H1 (cell line): ENCODE data around the gene CACNA1F. TPM values are rescaled to one million over a fixed set of nuclear protein-coding genes. Genes with fewer than 3 reads are reported as not detected.

Experiments used
- CTCF ChIA-PET: fragments of 300-600 bp; sonication (Branson Sonifier 250); formaldehyde crosslinking; loops from one replicate; lab custom pipeline; 2021; ENCODE audit not compliant: partially characterized antibody; lab: Charles Lee
- POLR2A ChIA-PET: fragments of 300-600 bp; sonication (Branson Sonifier 250); formaldehyde crosslinking; loops from one replicate; lab custom pipeline; 2021; ENCODE audit warnings: inconsistent platforms; ENCODE audit not compliant: partially characterized antibody; lab: Charles Lee
- DNase-seq, 2 experiments: peaks; one replicate each; pipeline versions ENCODE4 v3.0.0 to v3.0.0-alpha.2; 2010 to 2022; ENCODE audit warnings: low spot score in 2 of 2, low read depth in 1 of 2, mixed read lengths in 1 of 2
- FAIRE-seq: peaks from 2 replicates; lab custom pipeline; 2011; peaks lifted over from hg19 to GRCh38; lab: Jason Lieb, UNC
- H2AFZ ChIP-seq: 2 replicates; pipeline ENCODE4 v1.8.1; 2012; ENCODE audit warnings: low read length, inconsistent platforms
- H2AK5ac ChIP-seq: 2 replicates; pipeline ENCODE4 v1.6.1; 2013; ENCODE audit warnings: low read depth, low read length
- H2BK120ac ChIP-seq: replicated peaks from 2 replicates; pipeline ENCODE3; 2013; ENCODE audit warnings: low read depth, low read length, inconsistent platforms
- H2BK12ac ChIP-seq: 2 replicates; pipeline ENCODE4 v1.6.1; 2013; ENCODE audit warnings: low read depth, low read length
- H2BK15ac ChIP-seq: 2 replicates; pipeline ENCODE4 v1.6.1; 2013; ENCODE audit warnings: low read length
- H2BK20ac ChIP-seq: 2 replicates; pipeline ENCODE4 v1.6.1; 2013; ENCODE audit warnings: low read length
- H2BK5ac ChIP-seq: 2 replicates; pipeline ENCODE4 v1.6.1; 2013; ENCODE audit warnings: low read depth, low read length
- H3K14ac ChIP-seq: 2 replicates; pipeline ENCODE4 v1.6.1; 2013; ENCODE audit warnings: inconsistent platforms; ENCODE audit not compliant: insufficient read length
- H3K18ac ChIP-seq: 2 replicates; pipeline ENCODE4 v1.6.1; 2013; ENCODE audit warnings: low read length; ENCODE audit errors: extremely low read depth
- H3K23ac ChIP-seq: 2 replicates; pipeline ENCODE4 v1.6.1; 2013; ENCODE audit warnings: inconsistent platforms; ENCODE audit not compliant: insufficient read length
- H3K23me2 ChIP-seq: 2 replicates; pipeline ENCODE4 v1.6.1; 2013; ENCODE audit warnings: low read depth, low read length
- H3K27ac ChIP-seq: 2 replicates; pipeline ENCODE4 v1.6.1; 2011; ENCODE audit warnings: low read depth, low read length, inconsistent platforms
- H3K27me3 ChIP-seq, 4 experiments: replicated peaks in 1 of 4; 1 replicate in 1 of 4; 2 replicates in 3 of 4; pipeline versions ENCODE4 v1.6.1 to v1.8.1; 2011 to 2013; ENCODE audit warnings: low read length in 3 of 4, mild to moderate bottlenecking in 3 of 4, inconsistent platforms in 2 of 4, mixed read lengths in 2 of 4, moderate library complexity in 1 of 4; ENCODE audit not compliant: control insufficient read depth in 3 of 4, insufficient read depth in 3 of 4; ENCODE audit errors: extremely low read depth in 1 of 4
- H3K36me3 ChIP-seq, 4 experiments: 2 replicates each; pipeline versions ENCODE4 v1.6.1 to v1.8.1; 2011 to 2013; ENCODE audit warnings: mild to moderate bottlenecking in 4 of 4, low read length in 3 of 4, moderate library complexity in 2 of 4, control low read depth in 1 of 4, inconsistent platforms in 1 of 4; ENCODE audit not compliant: insufficient read depth in 4 of 4, control insufficient read depth in 2 of 4
- H3K4ac ChIP-seq: replicated peaks from 2 replicates; pipeline ENCODE3; 2013; ENCODE audit warnings: low read length, low read depth, mixed read lengths, inconsistent platforms; ENCODE audit not compliant: insufficient read length
- H3K4me1 ChIP-seq, 4 experiments: replicated peaks in 1 of 4; 1 replicate in 1 of 4; 2 replicates in 3 of 4; pipeline versions ENCODE4 v1.6.1 to v1.8.1; 2011 to 2013; ENCODE audit warnings: low read length in 3 of 4, inconsistent platforms in 2 of 4, mixed read lengths in 1 of 4; ENCODE audit not compliant: insufficient read depth in 4 of 4, control insufficient read depth in 3 of 4
- H3K4me2 ChIP-seq, 2 experiments: 2 replicates each; pipeline versions ENCODE4 v1.6.1 to v1.8.1; 2011 to 2013; ENCODE audit warnings: low read depth in 2 of 2, low read length in 2 of 2, control low read depth in 1 of 2, inconsistent platforms in 1 of 2, mild to moderate bottlenecking in 1 of 2; ENCODE audit not compliant: insufficient read depth in 1 of 2
- H3K4me3 ChIP-seq, 4 experiments: fragments of 200-600, 300-600 bp in 1 of 4; sonication (generic), shearing (Covaris generic), sonication (Bioruptor Twin) in 1 of 4; 2 replicates each; pipeline versions ENCODE4 v1.5.1 to v1.8.1; 2011 to 2016; ENCODE audit warnings: low read length in 4 of 4, low read depth in 3 of 4, control low read depth in 2 of 4, inconsistent platforms in 2 of 4, mild to moderate bottlenecking in 2 of 4, mixed read lengths in 1 of 4, moderate library complexity in 1 of 4; ENCODE audit not compliant: insufficient read depth in 2 of 4; ENCODE audit errors: extremely low read depth in 1 of 4
- H3K56ac ChIP-seq: replicated peaks from 2 replicates; pipeline ENCODE3; 2013; ENCODE audit warnings: low read depth, mild to moderate bottlenecking, mixed read lengths, low read length, inconsistent platforms; ENCODE audit not compliant: insufficient read length
- H3K79me1 ChIP-seq: 2 replicates; pipeline ENCODE4 v1.6.1; 2013; ENCODE audit warnings: low read depth, low read length, control low read depth
- H3K79me2 ChIP-seq, 2 experiments: 2 replicates each; pipeline versions ENCODE4 v1.6.1 to v1.8.1; 2012 to 2013; ENCODE audit warnings: low read length in 2 of 2, mild to moderate bottlenecking in 2 of 2, inconsistent platforms in 1 of 2; ENCODE audit not compliant: insufficient read depth in 2 of 2, control insufficient read depth in 1 of 2
- H3K9ac ChIP-seq, 4 experiments: replicated peaks in 1 of 4; 1 replicate in 1 of 4; 2 replicates in 3 of 4; pipeline versions ENCODE4 v1.6.1 to v1.8.1; 2011 to 2013; ENCODE audit warnings: low read depth in 3 of 4, low read length in 3 of 4, control low read depth in 2 of 4, mild to moderate bottlenecking in 2 of 4, moderate library complexity in 2 of 4, inconsistent platforms in 1 of 4; ENCODE audit errors: extremely low read depth in 1 of 4
- H3K9me3 ChIP-seq, 2 experiments: 2 replicates each; pipeline versions ENCODE4 v1.6.1 to v1.8.1; 2012 to 2013; ENCODE audit warnings: mild to moderate bottlenecking in 2 of 2, moderate library complexity in 2 of 2, control low read depth in 1 of 2, inconsistent platforms in 1 of 2, low read depth in 1 of 2, low read length in 1 of 2, mixed read lengths in 1 of 2; ENCODE audit not compliant: insufficient read depth in 2 of 2
- H4K20me1 ChIP-seq, 2 experiments: replicated peaks in 1 of 2; 2 replicates each; pipeline versions ENCODE3 to v1.8.1; 2011 to 2013; ENCODE audit warnings: inconsistent platforms in 2 of 2, low read length in 2 of 2, mild to moderate bottlenecking in 1 of 2; ENCODE audit not compliant: insufficient read depth in 2 of 2, control insufficient read depth in 1 of 2
- H4K5ac ChIP-seq: 2 replicates; pipeline ENCODE4 v1.6.1; 2013; ENCODE audit warnings: low read length, low read depth, mixed read lengths, inconsistent platforms; ENCODE audit not compliant: insufficient read length
- H4K8ac ChIP-seq: 2 replicates; pipeline ENCODE4 v1.8.0; 2013; ENCODE audit warnings: mild to moderate bottlenecking, moderate library complexity, low read length, inconsistent platforms; ENCODE audit not compliant: insufficient read depth; ENCODE audit errors: extremely low read depth
- H4K91ac ChIP-seq: replicated peaks from 2 replicates; pipeline ENCODE3; 2013; ENCODE audit warnings: low read length, mixed read lengths, inconsistent platforms; ENCODE audit not compliant: insufficient read length
- ATF3 ChIP-seq: IDR thresholded peaks from 2 replicates; pipeline ENCODE4 v1.6.1; 2011; ENCODE audit warnings: low read depth, mild to moderate bottlenecking, low read length; ENCODE audit not compliant: insufficient read depth
- CEBPB ChIP-seq: IDR thresholded peaks from 2 replicates; pipeline ENCODE4 v1.6.1; 2012; ENCODE audit warnings: low read depth, low read length
- CHD1 ChIP-seq: IDR thresholded peaks from 2 replicates; pipeline ENCODE4 v1.6.1; 2012; ENCODE audit warnings: low read depth, low read length, improper control_type of control experiment
- CREB1 ChIP-seq: IDR thresholded peaks from 2 replicates; pipeline ENCODE4 v1.6.1; 2012; ENCODE audit warnings: inconsistent platforms
- E2F6 ChIP-seq: IDR thresholded peaks from 2 replicates; pipeline ENCODE4 v1.6.1; 2012; ENCODE audit warnings: inconsistent platforms
- EP300 ChIP-seq, 2 experiments: IDR thresholded peaks; 1 replicate in 1 of 2; 2 replicates in 1 of 2; pipeline ENCODE4 v1.6.1; 2011 to 2012; ENCODE audit warnings: low read depth in 2 of 2, low read length in 2 of 2, mild to moderate bottlenecking in 2 of 2, borderline replicate concordance in 1 of 2, inconsistent platforms in 1 of 2, moderate library complexity in 1 of 2
- JUND ChIP-seq: IDR thresholded peaks from 2 replicates; pipeline ENCODE4 v1.6.1; 2011; ENCODE audit warnings: mild to moderate bottlenecking, improper control_type of control experiment, low read length
- SIX5 ChIP-seq: IDR thresholded peaks from 2 replicates; pipeline ENCODE4 v1.6.1; 2011; ENCODE audit warnings: mild to moderate bottlenecking, low read depth, low read length
- SP1 ChIP-seq: IDR thresholded peaks from 2 replicates; pipeline ENCODE4 v1.6.1; 2011; ENCODE audit warnings: low read depth, low read length
- YY1 ChIP-seq: IDR thresholded peaks from 2 replicates; pipeline ENCODE4 v1.6.1; 2011; ENCODE audit warnings: low read depth, mild to moderate bottlenecking, low read length
- WGBS, 2 experiments: shearing (Covaris generic) in 1 of 2; methylation state at CpG; one replicate each; pipeline versions ENCODE4 v1.1.6 to v1.1.7; 2013 to 2015; ENCODE audit warnings: low lambda C conversion rate in 2 of 2, mixed read lengths in 2 of 2, inconsistent platforms in 1 of 2, low coverage in 1 of 2, missing lambda C conversion rate in 1 of 2; ENCODE audit not compliant: insufficient replicate concordance in 2 of 2, insufficient coverage in 1 of 2, insufficient read length in 1 of 2; ENCODE audit errors: extremely low coverage in 1 of 2, missing lambda C conversion rate in 1 of 2; 5-methylcytosine and 5-hydroxymethylcytosine counted together
- polyA plus RNA-seq, 7 experiments: library from polyadenylated mRNA; depleted of rRNA in 3 of 7; stranded (reverse) in 5 of 7; unstranded in 2 of 7; fragments of >200 nt in 5 of 7; fragments of 200-250 nt in 2 of 7; gene quantifications; 1 replicate in 5 of 7; 2 replicates in 1 of 7; 4 replicates in 1 of 7; pipeline versions ENCODE4 v1.2.1 to v1.2.3, GENCODE V29; 2011 to 2013; ENCODE audit warnings: missing spikeins in 2 of 7, mixed read lengths in 2 of 7
- total RNA-seq: library from RNA; stranded (reverse); fragmentation: NEBNext Ultra II Directional; extraction: Animal tissue kit (Norgen Biotek cat#: 25700); gene quantifications from 2 replicates; pipeline ENCODE4 v1.2.1, GENCODE V29; 2021

The CACNA1F gene
- total and polyA plus RNA-seq, 2 of the 8 experiments (the other 6 are each of a cell fraction or from before 2014, with no cell fraction given), result 0.59 to 0.84 TPM

- no peaks in the 10 kb centered on the region for H3K79me1 ChIP-seq
- no peaks in the 10 kb centered on the region for H3K9me3 ChIP-seq
- peaks cover 9% of the 10 kb centered on the region; the same call in 1 of the 2 replicates for H3K23me2 ChIP-seq
- H4K8ac ChIP-seq, result no peak overlapping the region
- peak overlapping the region; percentile 40 for H4K91ac ChIP-seq
- H2BK120ac ChIP-seq, result no peak overlapping the region
- no peak overlapping the region for H3K56ac ChIP-seq
- POLR2A ChIA-PET, result interaction anchor here (0.9 to 1.2 kb wide), 3 partner anchors 11 to 84 kb away, joined by 3 to 6 read pairs (median 4); no protein-coding TSS in a partner anchor
- 0 out of 2 replicates have a peak overlapping the region, but pooled peaks have one; percentile 17 for H2AK5ac ChIP-seq
- H2BK12ac ChIP-seq, result no peak overlapping the region
- H2BK20ac ChIP-seq, result no peak overlapping the region
- H3K36me3 ChIP-seq, result no peaks in the 10 kb centered on the region
- peak; percentile 81 to 83 for DNase-seq
- FAIRE-seq, result peak; percentile 28
- H2AFZ ChIP-seq, result no peak overlapping the region
- peaks cover 0 to 8% (median 4%) of the 10 kb centered on the region in 4 experiments; a peak in 4 of 7 replicates for H3K27me3 ChIP-seq
- H3K79me2 ChIP-seq, result no peaks in the 10 kb centered on the region
- no peak overlapping the region for H4K5ac ChIP-seq
- H3K9ac ChIP-seq, result no peak overlapping the region
- 7% methylated on average over 22 of the region's 61 CpGs; no CpG with 5 or more reads in 1 of the 2 experiments for WGBS, 2 experiments
- H3K18ac ChIP-seq, result no peak overlapping the region; the same call in 1 of the 2 replicates
- no peak overlapping the region for H3K14ac ChIP-seq
- no peak overlapping the region for H3K23ac ChIP-seq
- peak overlapping the region; percentile 32 to 58 (median 41); a peak in 7 of 8 replicates for H3K4me3 ChIP-seq
- H3K4ac ChIP-seq, result peak overlapping the region; percentile 69
- H3K4me1 ChIP-seq, result peaks cover 0 to 12% (median 4%) of the 10 kb centered on the region in 4 experiments; a peak in 4 of 7 replicates
- H2BK5ac ChIP-seq, result no peak overlapping the region
- no peak overlapping the region for H3K27ac ChIP-seq
- CTCF ChIA-PET, result interaction anchor here (0.8 to 5.0 kb wide), 3 partner anchors 18 to 39 kb away, joined by 3 to 14 read pairs (median 3); no protein-coding TSS in a partner anchor
- no peaks in the 10 kb centered on the region for H4K20me1 ChIP-seq
- H2BK15ac ChIP-seq, result no peak overlapping the region
- peak overlapping the region; percentile 72 to 89 for H3K4me2 ChIP-seq
- peak; percentile 98 for TF ChIP-seq CHD1
- TF ChIP-seq SIX5, result peak; percentile 60
- TF ChIP-seq CEBPB, result peak; percentile 35; the same call in 1 of the 2 replicates
- no peak for TF ChIP-seq YY1
- peak; percentile 94 for TF ChIP-seq JUND
- TF ChIP-seq EP300 (IDR thresholded peaks at IDR 0.05; ENCODE audit: borderline replicate concordance in 1 of 2, low read depth in 2 of 2, low read length in 2 of 2), result peak in 1 of 2 experiments; percentile 99; a peak in 2 of 3 replicates
- peak; percentile 67 for TF ChIP-seq E2F6
- 0 out of 2 replicates have a peak, but pooled peaks have one; percentile 34 for TF ChIP-seq SP1
- TF ChIP-seq CREB1, result no peak
- no peak for TF ChIP-seq ATF3
These were observed 66.9 kb downstream of the CACNA1F start for GRCh38 chrX:49165901-49166881.
